HepG2 (cell line): Measurements from ENCODE around the gene OVOL3. TPM values are rescaled to one million over a fixed set of nuclear protein-coding genes. Genes with fewer than 3 reads are reported as not detected.

Experiments
- ATAC-seq: fragments of 200-7000 bp; cut with Tn5 transposase; 3 replicates; pipeline ENCODE4 v1.9.1; 2020; ENCODE audit warnings: mild to moderate bottlenecking, moderate library complexity
- BruUV-seq: library from RNA; stranded (reverse); fragments of 400-500 nt; replicated peaks from 2 replicates; lab custom pipeline; 2021; lab: Mats Ljungman, UMichigan
- CTCF ChIA-PET: fragments of 300-600 bp; formaldehyde crosslinking; extraction: SDS; loops from one replicate; lab custom pipeline; 2021; ENCODE audit warnings: low total read pairs, inconsistent platforms, low intra/inter-chr PET ratio; lab: Yijun Ruan, JAX
- POLR2A ChIA-PET: fragments of 350-600 bp; sonication (Branson Sonifier 250); formaldehyde crosslinking; loops from one replicate; lab custom pipeline; 2020; ENCODE audit warnings: antibody characterized with exemption, inconsistent platforms; lab: Yijun Ruan, JAX
- DNase-seq: peaks from one replicate; pipeline ENCODE4 v3.0.0-alpha.2; 2015; ENCODE audit warnings: low spot score
- FAIRE-seq: peaks from 3 replicates; lab custom pipeline; 2011; peaks lifted over from hg19 to GRCh38; lab: Jason Lieb, UNC
- H2AFZ ChIP-seq: one replicate; pipeline ENCODE4 v1.6.1; 2011; ENCODE audit warnings: low read length, inconsistent platforms
- H3K27ac ChIP-seq: fragments of 300-600 bp; 3 replicates; pipeline ENCODE4 v1.8.0; 2011; ENCODE audit warnings: mixed run types, mild to moderate bottlenecking, mixed read lengths, low read length, inconsistent platforms; ENCODE audit not compliant: insufficient read depth; ENCODE audit errors: extremely low read length
- H3K27me3 ChIP-seq, 2 experiments: fragments of 200-600 bp in 1 of 2; 2 replicates in 1 of 2; 3 replicates in 1 of 2; pipeline versions ENCODE4 v1.6.0 to v1.8.0; 2011; ENCODE audit warnings: low read length in 2 of 2, mild to moderate bottlenecking in 2 of 2, moderate library complexity in 2 of 2, inconsistent platforms in 1 of 2; ENCODE audit not compliant: insufficient read depth in 2 of 2, control insufficient read depth in 1 of 2
- H3K36me3 ChIP-seq, 2 experiments: fragments of 200-600 bp in 1 of 2; replicated peaks in 1 of 2; 2 replicates in 1 of 2; 3 replicates in 1 of 2; pipeline versions ENCODE4 v1.5.1 to v1.8.0; 2011; ENCODE audit warnings: low read length in 2 of 2, inconsistent platforms in 1 of 2; ENCODE audit not compliant: insufficient read depth in 2 of 2, control insufficient read depth in 1 of 2
- H3K4me1 ChIP-seq: 2 replicates; pipeline ENCODE4 v1.5.1; 2012; ENCODE audit warnings: low read length, inconsistent platforms; ENCODE audit not compliant: insufficient read depth
- H3K4me2 ChIP-seq: 2 replicates; pipeline ENCODE4 v1.6.0; 2011; ENCODE audit warnings: low read depth, low read length, inconsistent platforms
- H3K4me3 ChIP-seq, 3 experiments: fragments of 200-600 bp in 1 of 3; sonication (generic), shearing (Covaris generic) in 1 of 3; replicated peaks in 1 of 3; 2 replicates each; pipeline ENCODE4 v1.5.1; 2011 to 2016; ENCODE audit warnings: low read length in 3 of 3, inconsistent platforms in 2 of 3, low read depth in 2 of 3, mild to moderate bottlenecking in 2 of 3, control low read depth in 1 of 3, mixed read lengths in 1 of 3; ENCODE audit not compliant: insufficient read depth in 1 of 3
- H3K79me2 ChIP-seq: one replicate; pipeline ENCODE4 v1.6.1; 2011; ENCODE audit warnings: low read length, inconsistent platforms; ENCODE audit not compliant: insufficient read depth
- H3K9ac ChIP-seq: 2 replicates; pipeline ENCODE4 v1.6.0; 2011; ENCODE audit warnings: mild to moderate bottlenecking, low read depth, low read length, inconsistent platforms; ENCODE audit not compliant: insufficient read depth
- H3K9me3 ChIP-seq: 2 replicates; pipeline ENCODE4 v1.5.1; 2012; ENCODE audit warnings: mild to moderate bottlenecking, low read length
- H4K20me1 ChIP-seq: 2 replicates; pipeline ENCODE4 v1.6.0; 2011; ENCODE audit warnings: inconsistent platforms, mild to moderate bottlenecking, low read length, moderate library complexity; ENCODE audit not compliant: insufficient read depth
- ATAD3A ChIP-seq: sonication (generic); formaldehyde crosslinking; IDR thresholded peaks from 2 replicates; pipeline ENCODE4 v1.4.0; 2020; ENCODE audit warnings: missing genetic modification reagents
- BHLHE40 ChIP-seq: IDR thresholded peaks from 2 replicates; pipeline ENCODE4 v1.6.1; 2011; ENCODE audit warnings: low read length, improper control_type of control experiment
- TOE1 ChIP-seq: sonication (generic); formaldehyde crosslinking; IDR thresholded peaks from 2 replicates; pipeline ENCODE4 v1.4.0; 2020; ENCODE audit warnings: mild to moderate bottlenecking, missing genetic modification reagents
- ZNF160 ChIP-seq: sonication (generic); formaldehyde crosslinking; IDR thresholded peaks from 2 replicates; pipeline ENCODE4 v1.8.0; 2022; ENCODE audit warnings: mild to moderate bottlenecking, inconsistent platforms, missing genetic modification reagents
- ZNF496 ChIP-seq: sonication (generic); formaldehyde crosslinking; IDR thresholded peaks from 2 replicates; pipeline ENCODE4 v1.8.1; 2023; ENCODE audit warnings: mild to moderate bottlenecking, moderate library complexity, missing genetic modification reagents; ENCODE audit not compliant: insufficient replicate concordance
- ZNF562 ChIP-seq: sonication (generic); formaldehyde crosslinking; IDR thresholded peaks from 2 replicates; pipeline ENCODE4 v1.8.0; 2022; ENCODE audit warnings: missing genetic modification reagents, borderline replicate concordance
- WGBS: methylation state at CpG from one replicate; pipeline ENCODE4 v1.1.6; 2017; ENCODE audit warnings: low lambda C conversion rate; 5-methylcytosine and 5-hydroxymethylcytosine counted together
- in situ Hi-C: cut with HindIII; loops from 2 replicates; pipeline ENCODE4 v1.10.0; 2017; ENCODE audit warnings: low pct_unique_long_range_greater_than_20kb; ENCODE audit not compliant: extremely low pct_ligation_motif_present
- intact Hi-C: fragments of 100-400 bp; cut with micrococcal nuclease; formaldehyde crosslinking; loops from one replicate; pipeline ENCODE4 v1.10.0; 2022; ENCODE audit not compliant: unreplicated experiment
- polyA plus RNA-seq, 8 experiments: library from polyadenylated mRNA; depleted of rRNA in 3 of 8; stranded (reverse) in 7 of 8; unstranded in 1 of 8; fragments of >200 nt; fragmentation: Illumina TruSeq in 4 of 8; extraction: Trizol in 4 of 8; gene quantifications; 2 replicates each; pipeline versions ENCODE4 v1.2.1 to v1.2.3, GENCODE V29; 2011 to 2016; ENCODE audit warnings: low read depth in 4 of 8, missing spikeins in 1 of 8, mixed read lengths in 1 of 8; ENCODE audit not compliant: insufficient read depth in 1 of 8
- total RNA-seq, 5 experiments: library from RNA; depleted of rRNA; stranded (reverse); fragments of >200 nt; fragmentation: Illumina TruSeq; extraction: Trizol; gene quantifications; 2 replicates each; pipeline ENCODE4 v1.2.3, GENCODE V29; 2016; ENCODE audit warnings: low read depth in 1 of 5
- TF ChIP-seq, protein P1 (sequence below): sonication (generic); formaldehyde crosslinking; conservative IDR thresholded peaks from 2 replicates; pipeline ENCODE4 v1.4.0; 2020; ENCODE audit warnings: mild to moderate bottlenecking, missing genetic modification reagents, moderate library complexity
- TF ChIP-seq, protein P2 (sequence below): sonication (generic); formaldehyde crosslinking; IDR thresholded peaks from 2 replicates; pipeline ENCODE4 v1.4.0; 2020; ENCODE audit warnings: mild to moderate bottlenecking, low read depth, missing genetic modification reagents

Gene OVOL3
- total and polyA plus RNA-seq, 2 of the 13 experiments (the other 11 are each of a cell fraction or from before 2014, with no cell fraction given), result not detected

DNA sequence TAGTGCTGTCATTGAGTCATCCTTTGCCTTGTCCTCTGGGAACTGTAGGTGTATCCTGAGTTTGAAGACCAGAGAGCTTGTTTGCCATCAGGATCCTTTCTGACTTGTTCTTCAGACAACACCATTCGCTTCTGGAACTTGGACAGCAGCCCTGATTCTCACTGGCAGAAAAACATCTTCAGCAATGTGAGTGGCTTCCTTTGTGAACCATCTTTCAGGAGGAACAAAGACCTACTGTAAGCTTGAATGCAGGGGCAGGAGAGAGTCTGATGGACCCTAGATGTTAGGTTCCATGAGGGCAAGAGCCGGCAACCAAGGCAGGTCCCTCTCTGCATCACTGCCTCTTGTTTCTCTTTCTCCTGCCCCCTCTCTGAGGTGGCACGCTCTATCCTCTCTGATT lies 29.6 kb upstream of the OVOL3 start:
- CTCF ChIA-PET, result no interaction called here
- DNase-seq (no peak), ATAC-seq (no peak), FAIRE-seq (no peak)
- no peak overlapping the region for H3K4me3 ChIP-seq
- H3K9ac ChIP-seq, result no peak overlapping the region
- H3K36me3 ChIP-seq, result peaks cover 15 to 40% of the 10 kb centered on the region in 2 experiments
- H3K27ac ChIP-seq, result no peak overlapping the region
- H3K27me3 ChIP-seq, result no peaks in the 10 kb centered on the region
- no peaks in the 10 kb centered on the region for H3K79me2 ChIP-seq
- POLR2A ChIA-PET, result no interaction called here
- H3K4me2 ChIP-seq, result no peak overlapping the region
- no peak overlapping the region for H2AFZ ChIP-seq
- no peak for TF ChIP-seq ATAD3A
- no peak for TF ChIP-seq ZNF562 (CRISPR knock-in tag)
- TF ChIP-seq, protein P1, sequence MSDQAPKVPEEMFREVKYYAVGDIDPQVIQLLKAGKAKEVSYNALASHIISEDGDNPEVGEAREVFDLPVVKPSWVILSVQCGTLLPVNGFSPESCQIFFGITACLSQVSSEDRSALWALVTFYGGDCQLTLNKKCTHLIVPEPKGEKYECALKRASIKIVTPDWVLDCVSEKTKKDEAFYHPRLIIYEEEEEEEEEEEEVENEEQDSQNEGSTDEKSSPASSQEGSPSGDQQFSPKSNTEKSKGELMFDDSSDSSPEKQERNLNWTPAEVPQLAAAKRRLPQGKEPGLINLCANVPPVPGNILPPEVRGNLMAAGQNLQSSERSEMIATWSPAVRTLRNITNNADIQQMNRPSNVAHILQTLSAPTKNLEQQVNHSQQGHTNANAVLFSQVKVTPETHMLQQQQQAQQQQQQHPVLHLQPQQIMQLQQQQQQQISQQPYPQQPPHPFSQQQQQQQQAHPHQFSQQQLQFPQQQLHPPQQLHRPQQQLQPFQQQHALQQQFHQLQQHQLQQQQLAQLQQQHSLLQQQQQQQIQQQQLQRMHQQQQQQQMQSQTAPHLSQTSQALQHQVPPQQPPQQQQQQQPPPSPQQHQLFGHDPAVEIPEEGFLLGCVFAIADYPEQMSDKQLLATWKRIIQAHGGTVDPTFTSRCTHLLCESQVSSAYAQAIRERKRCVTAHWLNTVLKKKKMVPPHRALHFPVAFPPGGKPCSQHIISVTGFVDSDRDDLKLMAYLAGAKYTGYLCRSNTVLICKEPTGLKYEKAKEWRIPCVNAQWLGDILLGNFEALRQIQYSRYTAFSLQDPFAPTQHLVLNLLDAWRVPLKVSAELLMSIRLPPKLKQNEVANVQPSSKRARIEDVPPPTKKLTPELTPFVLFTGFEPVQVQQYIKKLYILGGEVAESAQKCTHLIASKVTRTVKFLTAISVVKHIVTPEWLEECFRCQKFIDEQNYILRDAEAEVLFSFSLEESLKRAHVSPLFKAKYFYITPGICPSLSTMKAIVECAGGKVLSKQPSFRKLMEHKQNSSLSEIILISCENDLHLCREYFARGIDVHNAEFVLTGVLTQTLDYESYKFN (CRISPR knock-in tag), result no peak
- TF ChIP-seq TOE1 (CRISPR knock-in tag), result no peak
- no peak for TF ChIP-seq BHLHE40
- TF ChIP-seq, protein P2, sequence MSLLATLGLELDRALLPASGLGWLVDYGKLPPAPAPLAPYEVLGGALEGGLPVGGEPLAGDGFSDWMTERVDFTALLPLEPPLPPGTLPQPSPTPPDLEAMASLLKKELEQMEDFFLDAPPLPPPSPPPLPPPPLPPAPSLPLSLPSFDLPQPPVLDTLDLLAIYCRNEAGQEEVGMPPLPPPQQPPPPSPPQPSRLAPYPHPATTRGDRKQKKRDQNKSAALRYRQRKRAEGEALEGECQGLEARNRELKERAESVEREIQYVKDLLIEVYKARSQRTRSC, result no peak
- TF ChIP-seq ZNF160 (CRISPR knock-in tag), result no peak
- TF ChIP-seq ZNF496, result no peak
- in situ Hi-C loops (no loop called here), intact Hi-C loops (no loop called here)
- peaks cover 13% of the 10 kb centered on the region for H3K4me1 ChIP-seq
- no peaks in the 10 kb centered on the region for H3K9me3 ChIP-seq
- WGBS, result 98% methylated on average over 3 of the region's 3 CpGs
- no TSS peak for BruUV-seq
- no peaks in the 10 kb centered on the region for H4K20me1 ChIP-seq
